GM18502 (cell line): Measurements from ENCODE around the gene CDC42EP4.

ENCODE experiments used
- ATAC-seq: cut with Tn5 transposase; IDR thresholded peaks from one replicate; pipeline ENCODE4 v1.9.1; 2021; ENCODE audit warnings: mild to moderate bottlenecking; ENCODE audit not compliant: unreplicated experiment, poor library complexity

CDC42EP4 gene

GRCh38 chr17:73311781-73312641 lies at the start of gene CDC42EP4:
CDC42EP4 (minus strand) TSS chr17:73312001; CDS start chr17:73286500, 25,501 bp downstream.
- ATAC-seq = peak; percentile 88

GRCh38 chr17:73360961-73361761 lies 49.4 kb upstream of the CDC42EP4 start:
- ATAC-seq = no peak

GRCh38 chr17:73359987-73360410 lies 48.2 kb upstream of the CDC42EP4 start:
- ATAC-seq = no peak

DNA sequence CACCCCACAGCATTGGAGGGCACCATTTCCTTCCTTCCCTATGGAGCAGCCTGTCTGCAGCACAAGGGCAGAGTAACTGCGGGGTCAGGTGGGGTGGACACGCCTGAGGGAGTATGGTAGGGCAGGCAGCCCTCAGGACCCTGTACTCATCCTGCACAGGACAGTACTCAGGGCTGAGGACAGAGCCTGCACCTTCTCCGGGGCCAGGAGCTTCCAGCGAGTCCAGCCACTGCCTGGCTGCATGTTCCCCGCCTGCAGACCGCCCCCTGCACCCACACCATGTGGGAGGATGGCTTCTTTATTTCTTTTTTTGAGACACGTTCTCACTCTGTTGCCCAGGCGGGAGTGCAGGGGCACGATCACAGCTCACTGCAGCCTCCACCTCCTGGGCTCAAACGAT lies 47.6 kb upstream of the CDC42EP4 start:
- ATAC-seq = no peak

GRCh38 chr17:73358668-73359067 lies 46.9 kb upstream of the CDC42EP4 start:
- ATAC-seq = no peak

GRCh38 chr17:73357981-73358380 lies 46.2 kb upstream of the CDC42EP4 start:
- no peak for ATAC-seq

DNA sequence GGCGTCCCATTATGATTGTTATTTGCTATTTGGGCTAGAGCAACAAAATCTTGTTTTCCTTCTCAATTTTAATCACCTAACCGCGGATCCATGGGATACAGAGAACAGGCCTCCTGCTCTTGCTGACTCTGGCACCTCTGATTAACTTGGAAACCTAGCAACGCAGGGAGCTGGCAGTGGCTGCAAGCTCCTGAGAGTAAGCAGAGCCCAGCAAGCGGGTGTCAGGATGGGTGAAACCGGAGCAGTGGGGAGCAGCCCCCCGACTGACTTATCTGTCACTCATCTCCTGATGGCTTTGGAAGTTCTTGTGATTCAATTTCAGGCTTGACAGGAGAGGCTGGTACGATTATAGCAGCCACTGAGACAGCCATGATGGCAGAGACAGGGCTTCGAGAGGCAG lies 45.5 kb upstream of the CDC42EP4 start:
- ATAC-seq = no peak

- no peak for ATAC-seq
Observed at GRCh38 chr17:73356561-73357170, 44.9 kb upstream of the CDC42EP4 start.

GRCh38 chr17:73354423-73355284 lies 42.9 kb upstream of the CDC42EP4 start:
- no peak for ATAC-seq

GRCh38 chr17:73352261-73352660 lies 40.5 kb upstream of the CDC42EP4 start:
- ATAC-seq = no peak

GRCh38 chr17:73351764-73352163 lies 40.0 kb upstream of the CDC42EP4 start:
- no peak for ATAC-seq

GRCh38 chr17:73350864-73351263 lies 39.1 kb upstream of the CDC42EP4 start:
- ATAC-seq = no peak

DNA sequence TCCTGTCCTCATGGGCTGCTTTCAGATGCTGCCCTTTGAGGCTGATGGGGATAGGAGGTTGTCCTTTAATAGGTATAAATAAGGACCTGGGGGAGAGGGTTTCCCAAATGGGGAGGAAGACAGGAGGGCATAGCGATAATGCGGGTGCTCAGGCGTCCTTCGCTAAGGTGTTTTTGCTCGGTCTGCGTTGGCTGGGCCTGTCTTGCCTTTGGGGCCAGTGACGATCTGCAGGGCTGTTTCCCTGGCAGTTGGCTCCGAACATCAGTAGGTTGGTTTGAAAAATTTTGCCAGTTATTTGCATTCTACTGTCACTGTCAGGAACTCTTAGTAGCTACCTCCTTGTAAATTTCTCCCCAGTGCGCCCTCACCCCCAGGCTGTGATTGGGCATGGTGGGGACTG lies 37.8 kb upstream of the CDC42EP4 start:
- no peak for ATAC-seq

GRCh38 chr17:73349138-73349537 lies 37.3 kb upstream of the CDC42EP4 start:
- no peak for ATAC-seq

DNA sequence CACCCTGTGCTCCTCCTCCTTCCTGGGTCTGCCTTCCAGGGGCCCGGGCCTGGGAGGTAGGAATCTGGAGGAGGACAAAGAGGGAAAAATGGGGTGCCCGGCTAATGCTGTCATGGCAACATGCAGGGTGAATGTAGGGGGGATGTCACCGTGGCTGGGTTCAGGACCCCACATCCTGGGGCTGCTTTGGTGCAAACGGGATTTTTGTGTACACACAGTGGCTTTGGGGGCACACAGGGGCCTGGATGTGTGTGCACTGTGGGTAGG lies 37.0 kb upstream of the CDC42EP4 start:
- no peak for ATAC-seq

DNA sequence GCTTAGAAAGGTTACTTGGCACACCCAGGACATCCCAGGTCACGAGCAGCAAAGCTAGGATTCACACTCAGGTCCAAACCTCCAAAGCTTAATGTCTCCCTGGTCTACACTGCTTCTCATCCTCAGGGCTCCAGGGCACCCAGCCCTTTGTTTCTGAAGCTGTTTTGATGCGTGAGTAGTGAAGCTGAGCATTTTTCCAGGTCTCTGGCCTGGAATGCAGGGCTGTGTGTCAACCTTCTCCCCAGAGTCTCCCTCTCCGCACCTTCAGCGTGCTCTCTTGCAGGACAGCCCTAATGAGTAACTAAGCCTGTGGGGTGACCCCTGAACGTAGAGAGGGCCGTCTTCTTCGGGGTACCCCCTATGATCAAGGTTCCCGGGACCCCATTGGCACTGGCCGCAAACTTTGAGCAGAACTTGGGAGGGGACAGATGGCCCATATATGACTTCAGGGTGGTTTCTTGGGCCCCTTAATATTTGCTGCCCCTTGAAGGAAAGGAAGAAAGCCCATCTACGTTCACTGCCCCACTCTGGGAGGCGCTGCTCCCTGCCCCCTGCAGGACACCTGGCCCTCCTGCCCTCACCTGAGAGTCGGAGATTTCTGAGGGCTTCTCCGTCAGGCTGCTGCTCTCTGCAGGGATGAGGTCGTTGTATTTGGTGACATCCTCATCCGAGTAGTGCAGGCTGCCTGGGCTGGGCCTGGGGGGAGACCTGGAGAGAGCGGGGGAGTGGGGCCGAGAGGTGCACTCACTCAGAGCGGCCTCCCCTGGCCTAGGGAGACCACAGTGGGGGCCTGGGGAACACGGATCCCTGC lies 36.4 kb upstream of the CDC42EP4 start:
- ATAC-seq = no peak

DNA sequence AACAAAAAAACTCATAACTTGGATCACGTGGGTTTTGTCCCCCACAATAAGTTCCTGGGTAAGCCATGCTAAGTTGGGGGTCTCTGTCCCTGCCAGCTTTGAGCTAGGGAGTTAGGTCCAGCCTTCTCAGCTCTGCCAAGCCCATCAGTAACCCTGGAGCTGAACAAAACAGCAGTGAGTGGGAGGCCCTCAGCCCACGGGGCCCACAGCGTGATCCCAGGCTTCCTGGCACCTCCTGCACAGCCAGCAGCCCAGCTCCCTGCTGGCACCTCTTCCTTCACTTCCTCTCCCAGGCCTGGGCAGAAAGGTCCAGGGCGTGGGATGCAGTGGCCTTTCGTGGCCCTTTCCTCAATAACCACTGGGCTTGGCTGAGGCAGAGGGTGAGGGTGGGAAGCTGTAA lies 35.5 kb upstream of the CDC42EP4 start:
- no peak for ATAC-seq

GRCh38 chr17:73346501-73347162 lies 34.8 kb upstream of the CDC42EP4 start:
- no peak for ATAC-seq
